HFFc6 (cell line): ENCODE measurements around the gene EIF2A. TPM values are rescaled to one million over a fixed set of nuclear protein-coding genes. Genes with fewer than 3 reads are reported as not detected.

ENCODE experiments used
- DNase-seq: peaks from one replicate; pipeline ENCODE4 v3.0.0-alpha.2; 2018
- H3K27ac Mint-ChIP-seq: 2 replicates; pipeline ENCODE4 v1.8.0; 2020; ENCODE audit warnings: mild to moderate bottlenecking, mixed read lengths
- H3K27me3 Mint-ChIP-seq: 2 replicates; pipeline ENCODE4 v1.8.0; 2021; ENCODE audit warnings: mild to moderate bottlenecking, moderate library complexity, mixed read lengths; ENCODE audit not compliant: insufficient read depth
- H3K36me3 Mint-ChIP-seq: 2 replicates; pipeline ENCODE4 v1.8.0; 2021; ENCODE audit warnings: low read depth, mixed read lengths
- H3K4me1 Mint-ChIP-seq: 2 replicates; pipeline ENCODE4 v1.8.0; 2020; ENCODE audit warnings: low read depth, mixed read lengths
- H3K4me3 Mint-ChIP-seq: 2 replicates; pipeline ENCODE4 v1.8.0; 2020; ENCODE audit warnings: mild to moderate bottlenecking, moderate library complexity, mixed read lengths
- H3K9me3 Mint-ChIP-seq: 2 replicates; pipeline ENCODE4 v1.8.0; 2020; ENCODE audit warnings: mild to moderate bottlenecking, mixed read lengths
- CTCF ChIP-seq: fragments of 200-600 bp; sonication (generic); IDR thresholded peaks from 2 replicates; pipeline ENCODE4 v1.5.0; 2021; ENCODE audit warnings: antibody characterized with exemption, mild to moderate bottlenecking
- total RNA-seq, 6 experiments: library from RNA; stranded (reverse); fragmentation: NEBNext Ultra II Directional; extraction: Animal tissue kit (Norgen Biotek cat#: 25700); gene quantifications; 2 replicates in 1 of 6; 3 replicates in 5 of 6; pipeline ENCODE4 v1.2.3, GENCODE V29; 2021

The EIF2A gene
- total RNA-seq, 6 experiments from 2014 or later = 69.6 to 85.9 (median 75.0) TPM

- no peak for TF ChIP-seq CTCF
- Mint-ChIP-seq H3K4me3 (peak overlapping the region; percentile 94), H3K36me3 (peaks cover 19% of the 10 kb centered on the region), H3K27me3 (no peaks in the 10 kb centered on the region; the same call in 1 of the 2 replicates), H3K9me3 (no peaks in the 10 kb centered on the region), H3K4me1 (peaks cover 67% of the 10 kb centered on the region), H3K27ac (peak overlapping the region; percentile 97)
- DNase-seq = no peak
Observed at GRCh38 chr3:150602426-150603152, 56.0 kb downstream of the EIF2A start.

GRCh38 chr3:150603153-150603979 lies 56.8 kb downstream of the EIF2A start, which contains the start of gene SELENOT:
Gene SELENOT (plus strand): TSS chr3:150603321. CDS start chr3:150603363, 42 bp downstream.
- peak within 1 kb of the TSS; percentile 94 for H3K4me3 Mint-ChIP-seq
- H3K27ac Mint-ChIP-seq = peak within 1 kb of the TSS; percentile 97
- peaks cover 22% of the 10 kb centered on the region for H3K36me3 Mint-ChIP-seq

GRCh38 chr3:150603980-150604319 lies 57.4 kb downstream of the EIF2A start:
- Mint-ChIP-seq H3K27ac (peak overlapping the region; percentile 97), H3K4me3 (peak overlapping the region; percentile 94), H3K9me3 (no peaks in the 10 kb centered on the region), H3K27me3 (no peaks in the 10 kb centered on the region; the same call in 1 of the 2 replicates), H3K36me3 (peaks cover 22% of the 10 kb centered on the region), H3K4me1 (peaks cover 70% of the 10 kb centered on the region)
- TF ChIP-seq CTCF = no peak
- DNase-seq = no peak

More at GRCh38 chr3:150603153-150603979, 56.8 kb downstream of the EIF2A start, which contains the start of gene SELENOT:
- H3K9me3 Mint-ChIP-seq = no peaks in the 10 kb centered on the region
- DNase-seq = peak; percentile 96
- H3K27me3 Mint-ChIP-seq = no peaks in the 10 kb centered on the region; the same call in 1 of the 2 replicates
- peaks cover 70% of the 10 kb centered on the region for H3K4me1 Mint-ChIP-seq
- TF ChIP-seq CTCF = peak; percentile 67

- DNase-seq = no peak
- H3K27ac Mint-ChIP-seq = peak overlapping the region; percentile 6; the same call in 1 of the 2 replicates
- peaks cover 66% of the 10 kb centered on the region for H3K4me1 Mint-ChIP-seq
- H3K9me3 Mint-ChIP-seq = no peaks in the 10 kb centered on the region
- peak overlapping the region; percentile 94 for H3K4me3 Mint-ChIP-seq
- TF ChIP-seq CTCF = no peak
- H3K36me3 Mint-ChIP-seq = peaks cover 17% of the 10 kb centered on the region
- H3K27me3 Mint-ChIP-seq = no peaks in the 10 kb centered on the region; the same call in 1 of the 2 replicates
Observed at GRCh38 chr3:150605998-150606641, 59.5 kb downstream of the EIF2A start.
